Stimulated activated CD4-positive, alpha-beta T cell treated with anti-CD3 and anti-CD28 coated beads, Interleukin-1b, Interleukin-23, amount 100 ng/mL, for 4 hours (primary cell): Measurements from ENCODE around the gene OS9.

Experiments
- DNase-seq, 2 donors: peaks; one replicate each; pipeline ENCODE4 v3.0.0-alpha.2; 2020; ENCODE audit warnings: low read depth in 2 of 2

OS9 gene

GRCh38 chr12:57752668-57753000, 58.7 kb downstream of the OS9 start:
- DNase-seq, result no peak

- no peak for DNase-seq
Measured at GRCh38 chr12:57753756-57754337, 59.9 kb downstream of the OS9 start.

DNA sequence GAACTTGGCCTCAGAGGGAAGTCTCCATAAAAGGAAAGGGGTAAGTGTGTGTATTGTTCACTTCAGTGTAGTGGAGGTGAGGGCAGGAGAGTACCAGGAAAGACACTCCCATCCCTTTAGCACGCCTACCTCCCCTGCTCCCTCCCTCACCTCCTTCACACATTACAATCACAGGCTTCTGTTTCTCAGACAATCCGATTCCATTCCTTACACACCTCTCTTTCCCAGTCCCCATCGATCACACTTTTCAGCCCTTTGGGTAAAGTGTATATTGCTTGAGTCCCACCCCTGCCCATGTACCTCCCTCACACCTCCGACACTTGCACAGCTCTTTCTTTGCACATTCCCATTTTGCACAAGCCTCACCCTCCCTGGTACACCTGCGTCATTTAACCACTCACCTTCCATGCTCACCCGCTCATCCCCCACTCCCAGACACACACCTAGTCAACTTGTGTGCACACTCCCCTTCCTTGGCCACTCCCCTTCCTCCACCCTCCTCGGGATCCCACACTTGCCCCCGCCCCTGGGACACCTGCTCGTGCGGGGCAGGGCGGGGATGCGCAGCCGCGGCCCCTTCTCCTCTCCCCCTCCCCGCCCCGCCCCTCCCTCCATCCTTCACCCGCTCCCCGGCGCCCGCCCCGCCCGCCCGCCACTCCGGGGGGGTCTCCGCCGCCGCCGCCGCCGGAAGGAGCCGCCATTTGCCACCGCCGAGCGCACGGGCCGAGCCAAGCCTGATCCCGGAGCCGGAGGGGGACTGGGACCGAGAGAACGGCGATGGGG, 60.7 kb downstream of the OS9 start, which contains the start of gene MARCHF9:
Gene MARCHF9 (plus strand): TSS at position 693 of the 783 bp plus-strand sequence. CDS start 426 bp downstream, outside the sequence.
- peak; percentile 75 for DNase-seq

GRCh38 chr12:57755194-57755453, 61.2 kb downstream of the OS9 start:
- DNase-seq, result no peak

DNA sequence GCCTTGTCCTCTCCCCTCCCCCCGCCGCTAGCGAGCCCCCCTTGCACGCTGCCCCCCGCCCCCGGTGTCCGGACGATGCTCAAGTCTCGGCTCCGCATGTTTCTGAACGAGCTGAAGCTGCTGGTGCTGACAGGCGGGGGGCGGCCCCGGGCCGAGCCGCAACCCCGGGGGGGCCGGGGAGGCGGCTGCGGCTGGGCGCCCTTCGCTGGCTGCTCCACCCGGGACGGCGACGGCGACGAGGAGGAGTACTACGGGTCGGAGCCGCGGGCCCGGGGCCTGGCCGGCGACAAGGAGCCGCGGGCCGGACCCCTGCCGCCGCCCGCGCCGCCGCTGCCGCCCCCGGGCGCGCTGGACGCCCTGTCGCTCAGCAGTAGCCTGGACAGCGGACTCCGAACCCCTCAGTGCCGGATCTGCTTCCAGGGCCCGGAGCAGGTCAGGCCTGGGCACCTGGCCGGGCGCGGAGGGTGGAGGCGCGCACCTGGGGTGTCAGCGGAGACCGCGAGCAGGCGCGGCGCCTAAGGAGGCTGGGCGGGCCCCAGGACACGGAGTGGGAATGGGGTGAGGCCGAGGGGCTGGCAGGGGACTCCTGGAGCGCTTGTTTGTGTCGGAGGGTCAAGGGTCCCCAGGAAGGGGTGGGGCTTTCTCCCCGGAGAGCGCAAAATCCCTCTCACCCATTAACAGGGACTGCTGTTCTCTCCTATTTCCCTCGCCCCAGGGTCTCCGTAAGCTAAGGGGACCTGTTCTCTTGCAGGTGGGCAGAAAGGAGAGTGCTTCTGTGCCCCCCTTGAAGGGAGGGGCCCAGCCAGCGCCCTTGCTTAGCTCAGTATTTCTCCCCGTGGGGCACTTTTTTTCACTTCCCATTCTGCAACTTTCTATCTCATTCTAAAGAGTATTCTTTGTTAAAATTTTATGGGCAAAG, 61.8 kb downstream of the OS9 start:
- peak in 1 of 2 donors; percentile 26 for DNase-seq

GRCh38 chr12:57756406-57757341, 62.7 kb downstream of the OS9 start:
- DNase-seq, result peak; percentile 61 to 62

DNA sequence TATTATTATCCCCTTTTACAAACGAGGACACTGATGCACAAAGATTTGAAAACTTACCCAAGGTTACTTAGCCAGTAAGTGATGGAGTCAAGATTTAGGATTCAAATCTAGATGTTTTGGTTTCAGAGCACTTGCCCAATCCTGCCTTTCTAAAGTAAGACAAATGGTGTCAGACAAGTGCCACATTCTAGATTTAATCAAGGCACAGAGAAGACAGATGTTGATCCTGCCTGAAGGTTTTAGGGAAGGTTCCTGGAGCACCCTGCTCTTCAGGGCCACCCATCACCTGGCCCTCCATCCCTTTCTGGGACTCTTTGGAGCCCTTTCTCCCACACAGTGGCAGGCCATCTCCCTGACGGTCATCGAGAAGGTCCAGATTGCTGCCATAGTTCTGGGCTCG, 63.8 kb downstream of the OS9 start:
- DNase-seq, result no peak

DNA sequence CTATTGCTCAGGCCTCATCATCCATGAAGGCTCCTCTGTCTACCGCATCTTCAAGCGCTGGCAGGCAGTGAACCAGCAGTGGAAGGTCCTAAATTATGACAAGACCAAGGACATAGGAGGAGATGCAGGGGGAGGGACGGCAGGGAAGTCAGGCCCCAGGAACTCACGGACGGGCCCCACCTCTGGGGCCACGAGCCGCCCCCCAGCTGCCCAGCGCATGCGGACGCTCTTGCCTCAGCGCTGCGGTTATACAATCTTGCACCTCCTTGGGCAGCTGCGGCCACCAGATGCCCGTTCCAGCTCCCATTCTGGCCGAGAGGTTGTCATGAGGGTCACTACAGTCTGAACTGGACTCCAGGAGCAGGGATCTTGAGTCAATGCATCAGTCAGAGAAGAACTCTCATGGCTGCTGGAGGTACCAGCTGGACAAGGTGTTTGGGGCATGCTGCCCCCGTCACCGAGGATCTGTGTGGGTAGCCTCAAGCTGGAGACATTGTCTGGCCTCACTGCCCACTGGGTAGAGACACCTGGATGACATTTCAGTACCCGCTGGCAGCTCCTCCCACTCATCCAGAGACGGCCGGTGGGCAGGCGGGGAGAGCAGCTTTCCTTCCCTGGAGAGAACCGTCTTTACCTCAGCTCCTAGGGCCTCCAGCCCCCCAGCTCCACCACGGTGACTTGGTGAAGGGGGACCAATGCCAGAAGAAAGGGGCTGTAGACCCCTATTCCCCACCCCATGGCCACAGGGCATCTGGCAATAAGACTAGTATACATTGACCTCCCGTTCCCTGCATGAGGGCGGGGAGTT, 64.8 kb downstream of the OS9 start:
- DNase-seq, result no peak

- no peak for DNase-seq
Measured at GRCh38 chr12:57759360-57759980, 65.5 kb downstream of the OS9 start.

- DNase-seq, result no peak
Measured at GRCh38 chr12:57760347-57760982, 66.5 kb downstream of the OS9 start.

- no peak for DNase-seq
Measured at GRCh38 chr12:57761391-57761998, 67.6 kb downstream of the OS9 start.

GRCh38 chr12:57762463-57762862, 68.5 kb downstream of the OS9 start:
- DNase-seq, result no peak

DNA sequence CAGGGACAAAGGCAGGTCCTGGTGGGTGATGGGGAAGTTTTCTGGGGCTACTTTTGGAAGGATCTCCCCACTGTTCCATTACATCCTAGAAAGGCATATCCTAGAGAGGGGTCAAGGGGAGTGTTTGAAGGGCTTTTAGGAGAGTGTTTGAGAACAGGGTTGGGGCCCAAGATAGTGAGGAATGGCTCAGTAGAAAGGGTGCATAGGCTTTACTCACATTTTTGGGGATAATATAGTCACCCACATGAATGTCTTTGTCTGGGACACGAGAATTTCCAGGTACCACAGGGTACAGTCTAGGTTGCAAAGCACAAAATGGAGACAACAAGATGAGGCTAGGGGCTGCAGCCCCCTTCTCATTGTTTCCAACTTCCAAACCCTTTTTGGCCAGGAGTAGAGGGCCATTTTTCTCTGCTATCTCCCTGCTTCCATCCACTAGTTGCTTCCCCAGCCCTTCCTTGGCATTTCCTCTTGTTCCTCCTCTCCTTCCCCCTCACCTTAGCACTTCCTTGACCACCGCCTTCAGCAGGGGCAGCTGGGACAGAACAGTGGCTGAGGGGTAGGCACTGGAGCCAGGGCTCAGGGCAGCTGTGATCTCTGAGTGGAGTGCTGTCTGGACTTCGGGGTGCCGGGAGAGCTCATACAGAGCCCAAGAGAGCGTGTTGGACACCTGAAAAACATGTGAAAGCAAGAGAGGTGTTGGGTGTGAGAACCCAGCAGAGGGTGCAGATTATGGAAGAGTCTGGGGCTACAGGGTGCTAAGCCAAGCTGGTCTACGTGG, 70.1 kb downstream of the OS9 start:
- no peak for DNase-seq

DNA sequence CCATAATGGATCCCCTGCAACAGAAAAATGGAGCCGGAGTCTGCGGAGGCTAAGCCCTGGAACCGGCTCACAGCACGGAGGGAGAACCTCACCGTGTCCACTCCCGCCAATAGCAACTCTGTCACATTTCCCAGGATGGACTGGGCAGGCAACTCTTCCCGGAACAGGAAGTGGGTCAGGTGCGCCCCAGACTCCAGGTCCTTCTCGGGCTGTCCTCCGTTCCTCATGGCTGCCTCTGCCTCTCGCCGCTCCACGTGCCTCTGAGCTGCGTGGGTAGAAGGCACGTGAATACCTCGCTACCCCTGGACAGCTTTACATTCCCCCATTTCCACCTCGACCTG, 70.7 kb downstream of the OS9 start:
- DNase-seq, result peak in 1 of 2 donors; percentile 41

DNA sequence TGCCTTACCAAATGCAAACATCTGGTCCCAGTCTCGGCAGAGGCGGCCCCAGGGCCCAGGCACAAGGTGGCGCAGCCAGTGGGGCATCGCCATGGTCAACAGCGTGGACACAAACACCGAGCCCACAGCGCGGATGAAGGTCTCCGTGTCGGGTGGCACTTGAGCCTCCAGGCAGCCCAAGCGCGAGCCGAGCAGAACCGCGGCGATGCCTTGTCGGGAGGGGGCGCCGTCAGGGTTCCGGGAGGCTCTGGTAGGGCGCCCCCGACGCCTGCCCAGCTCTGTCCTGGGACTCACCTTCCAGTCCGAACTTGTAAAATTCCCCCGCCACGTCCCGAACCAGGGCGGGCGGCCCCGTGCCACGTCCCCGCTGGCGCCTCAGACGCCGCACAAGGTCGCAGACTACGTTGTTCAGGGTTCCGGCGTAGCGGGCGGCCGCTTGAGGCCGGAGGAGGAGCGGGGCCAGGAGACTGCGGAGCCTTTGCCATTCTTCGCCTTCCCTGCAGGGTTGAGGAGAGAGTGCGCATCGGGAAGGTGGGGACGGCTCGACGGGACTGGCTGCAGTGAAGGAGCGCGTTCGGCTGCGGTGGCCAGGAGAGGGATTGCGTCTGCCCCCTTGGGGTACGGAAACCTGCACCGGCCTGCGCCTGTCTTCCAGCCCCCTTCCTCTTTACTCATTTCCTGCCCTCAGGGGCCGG, 71.2 kb downstream of the OS9 start:
- peak in 1 of 2 donors; percentile 63 for DNase-seq

DNA sequence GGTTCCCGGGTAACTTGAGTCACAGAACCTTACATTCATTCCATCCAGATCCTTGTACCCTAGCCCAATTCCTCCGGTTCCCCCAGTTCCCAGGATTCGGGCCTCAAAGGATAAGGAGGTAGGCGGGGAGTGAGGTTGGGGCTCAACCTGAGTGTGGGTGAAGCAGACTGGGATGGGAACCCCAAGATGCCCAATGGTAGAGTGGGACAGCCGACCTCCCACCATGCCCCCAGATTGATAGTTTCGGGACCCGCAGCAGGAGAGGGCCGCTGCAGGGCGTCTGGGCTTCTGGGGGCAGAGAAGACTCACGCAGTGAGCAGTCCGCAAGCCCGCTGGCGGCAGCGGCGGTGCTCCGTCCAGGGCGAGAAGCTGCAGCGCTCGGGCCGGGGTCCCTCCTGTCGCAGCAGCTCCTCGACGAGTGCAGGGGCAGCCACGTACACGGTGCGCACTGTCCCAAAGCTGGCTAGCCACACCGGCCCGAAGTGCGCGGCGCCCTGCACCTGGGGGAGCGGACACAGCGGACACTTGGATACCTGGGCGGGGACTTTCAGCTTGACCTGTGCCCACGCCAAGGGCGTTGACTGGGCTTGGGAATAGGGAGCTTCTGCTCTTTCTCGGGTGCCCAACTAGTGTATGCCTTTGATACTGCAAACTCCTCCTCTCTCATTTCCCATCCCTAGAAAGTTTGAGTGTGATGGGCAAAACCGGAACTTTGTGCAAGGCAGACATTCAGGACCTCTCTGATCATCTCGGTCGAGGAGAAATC, 71.9 kb downstream of the OS9 start:
- no peak for DNase-seq
